Measurements from ENCODE around the gene RNF5.

The RNF5 gene

GRCh38 chr6:32175711-32176475 lies 2.3 kb upstream of the RNF5 start, which contains the start of gene AGPAT1 (continued):
- TF ChIP-seq SCRT2 (tag by site-specific recombination; IDR thresholded peaks at IDR 0.05) (no peak), ZBTB8A (tag by site-specific recombination; IDR thresholded peaks at IDR 0.05) (peak; percentile 34), ZBTB20 (tag by site-specific recombination; IDR thresholded peaks at IDR 0.05) (no peak), ZNF155 (tag by site-specific recombination; IDR thresholded peaks at IDR 0.05) (no peak), ZNF776 (tag by site-specific recombination; IDR thresholded peaks at IDR 0.05; ENCODE audit: borderline replicate concordance) (no peak), KLF16 (tag by site-specific recombination; IDR thresholded peaks at IDR 0.05) (peak; percentile 39; the same call in 1 of the 2 replicates), ZXDB (tag by site-specific recombination; IDR thresholded peaks at IDR 0.05) (no peak; the same call in 1 of the 2 replicates), ZSCAN4 (tag by site-specific recombination; IDR thresholded peaks at IDR 0.05) (no peak), TCF7L2 (IDR thresholded peaks at IDR 0.05; ENCODE audit: borderline replicate concordance, low read depth, low read length) (no peak), ZNF623 (tag by site-specific recombination; IDR thresholded peaks at IDR 0.05) (no peak)
- TF ChIP-seq, protein P1, sequence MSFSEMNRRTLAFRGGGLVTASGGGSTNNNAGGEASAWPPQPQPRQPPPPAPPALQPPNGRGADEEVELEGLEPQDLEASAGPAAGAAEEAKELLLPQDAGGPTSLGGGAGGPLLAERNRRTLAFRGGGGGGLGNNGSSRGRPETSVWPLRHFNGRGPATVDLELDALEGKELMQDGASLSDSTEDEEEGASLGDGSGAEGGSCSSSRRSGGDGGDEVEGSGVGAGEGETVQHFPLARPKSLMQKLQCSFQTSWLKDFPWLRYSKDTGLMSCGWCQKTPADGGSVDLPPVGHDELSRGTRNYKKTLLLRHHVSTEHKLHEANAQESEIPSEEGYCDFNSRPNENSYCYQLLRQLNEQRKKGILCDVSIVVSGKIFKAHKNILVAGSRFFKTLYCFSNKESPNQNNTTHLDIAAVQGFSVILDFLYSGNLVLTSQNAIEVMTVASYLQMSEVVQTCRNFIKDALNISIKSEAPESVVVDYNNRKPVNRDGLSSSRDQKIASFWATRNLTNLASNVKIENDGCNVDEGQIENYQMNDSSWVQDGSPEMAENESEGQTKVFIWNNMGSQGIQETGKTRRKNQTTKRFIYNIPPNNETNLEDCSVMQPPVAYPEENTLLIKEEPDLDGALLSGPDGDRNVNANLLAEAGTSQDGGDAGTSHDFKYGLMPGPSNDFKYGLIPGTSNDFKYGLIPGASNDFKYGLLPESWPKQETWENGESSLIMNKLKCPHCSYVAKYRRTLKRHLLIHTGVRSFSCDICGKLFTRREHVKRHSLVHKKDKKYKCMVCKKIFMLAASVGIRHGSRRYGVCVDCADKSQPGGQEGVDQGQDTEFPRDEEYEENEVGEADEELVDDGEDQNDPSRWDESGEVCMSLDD (tag by site-specific recombination; IDR thresholded peaks at IDR 0.05), result peak; percentile 99

GRCh38 chr6:32176476-32177182 lies 1.6 kb upstream of the RNF5 start:
- ChIA-PET POLR2A (interaction anchor here (0.6 to 2.5 kb wide), 22 partner anchors 7 to 1028 kb away, joined by 3 to 38 read pairs (median 5); partner anchors contain the start of genes ATF6B, EGFL8, FKBPL and GPSM3), CTCF (interaction anchor here (0.6 to 1.6 kb wide), 8 partner anchors 9 to 78 kb away, joined by 3 to 15 read pairs (median 4); no protein-coding TSS in a partner anchor)
- TF ChIP-seq ZBTB21 (tag by site-specific recombination; IDR thresholded peaks at IDR 0.05), result no peak
- TF ChIP-seq PRDM10 (tag by site-specific recombination; IDR thresholded peaks at IDR 0.05), result peak; percentile 95
- TF ChIP-seq ZNF600 (tag by site-specific recombination; IDR thresholded peaks at IDR 0.05), result peak; percentile 23; the same call in 1 of the 2 replicates
- no peak for TF ChIP-seq ZNF777 (tag by site-specific recombination; IDR thresholded peaks at IDR 0.05; ENCODE audit: borderline replicate concordance)
- TF ChIP-seq KLF10 (tag by site-specific recombination; IDR thresholded peaks at IDR 0.05), result no peak
- peak; percentile 32; the same call in 1 of the 2 replicates for TF ChIP-seq PRDM2 (tag by site-specific recombination; IDR thresholded peaks at IDR 0.05; ENCODE audit: borderline replicate concordance)
- no peak for TF ChIP-seq ZNF184 (tag by site-specific recombination; IDR thresholded peaks at IDR 0.05)
- peak; percentile 4; the same call in 1 of the 2 replicates for TF ChIP-seq KLF9 (tag by site-specific recombination; IDR thresholded peaks at IDR 0.05; ENCODE audit: low read depth)

More at GRCh38 chr6:32176476-32177182, 1.6 kb upstream of the RNF5 start:
- Histone ChIP-seq H3K4me1 (ENCODE audit: control insufficient read depth, insufficient read depth, low read length) (peaks cover 14% of the 10 kb centered on the region), H3K36me3 (ENCODE audit: control insufficient read depth in 2 of 2, insufficient read depth in 1 of 2, low read length in 2 of 2) (peaks cover 0 to 29% of the 10 kb centered on the region in 2 experiments; a peak in 2 of 3 replicates), H3K9me3 (ENCODE audit: control insufficient read depth, insufficient read depth, low read depth, low read length) (no peaks in the 10 kb centered on the region), H3K4me3 (ENCODE audit: low read depth, low read length) (peak overlapping the region; percentile 48), H3K27ac (ENCODE audit: extremely low read depth, low read depth, low read length) (peak overlapping the region; percentile 80)

Measured in HEK293 (cell line).